ENCODE data around the gene ZNF345. TPM values are rescaled to one million over a fixed set of nuclear protein-coding genes. Genes with fewer than 3 reads are reported as not detected.

The ZNF345 gene
- total RNA-seq = 1.6 and 4.7 TPM in 2 replicates

DNA sequence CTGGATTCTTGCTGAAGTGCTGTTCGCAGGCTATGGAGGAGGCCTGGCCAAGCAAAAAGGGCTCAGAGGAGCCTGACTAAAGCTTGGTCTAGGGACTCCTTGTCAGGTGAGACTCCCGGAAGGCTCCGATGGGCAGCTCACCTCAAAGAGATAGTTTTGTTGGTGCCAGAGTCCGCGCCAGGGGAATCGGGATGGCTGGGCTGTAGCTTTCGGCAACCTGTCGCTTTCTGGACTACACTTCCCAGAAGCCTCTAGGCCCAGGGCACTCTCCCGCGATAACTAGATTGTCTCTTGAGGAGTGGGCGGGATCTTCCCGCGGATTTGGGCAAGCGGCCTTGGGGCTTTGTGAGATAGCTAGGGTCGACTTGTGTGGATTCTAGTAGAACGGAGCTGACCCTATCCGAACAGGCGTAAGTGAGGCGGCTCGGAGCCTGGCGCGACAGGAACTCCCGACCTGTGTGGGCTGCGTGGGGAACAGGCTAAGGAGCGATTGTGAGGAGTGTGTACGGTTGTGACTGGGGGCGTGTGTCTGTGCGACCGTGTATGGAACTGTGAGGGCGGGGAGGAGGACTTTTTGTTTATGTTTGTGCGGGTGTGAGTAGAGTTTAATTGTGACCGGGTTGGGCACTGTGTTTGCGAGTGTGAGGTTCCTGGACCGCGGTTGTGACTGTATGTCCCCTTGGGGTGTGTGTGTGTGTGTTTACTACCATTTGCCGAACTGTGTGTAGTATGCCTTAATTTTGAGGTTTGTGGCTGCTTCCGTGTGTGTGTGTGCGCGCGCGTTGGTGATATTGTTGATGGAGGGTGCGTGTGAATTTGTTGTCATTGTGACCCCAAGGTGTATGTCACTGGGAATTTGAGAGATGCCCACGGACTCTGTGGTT is at the start of gene ZNF345:
Gene ZNF345, plus strand, starts transcription at position 318 of the 884 bp plus-strand sequence. CDS start 25,955 bp downstream, outside the sequence.

DNA sequence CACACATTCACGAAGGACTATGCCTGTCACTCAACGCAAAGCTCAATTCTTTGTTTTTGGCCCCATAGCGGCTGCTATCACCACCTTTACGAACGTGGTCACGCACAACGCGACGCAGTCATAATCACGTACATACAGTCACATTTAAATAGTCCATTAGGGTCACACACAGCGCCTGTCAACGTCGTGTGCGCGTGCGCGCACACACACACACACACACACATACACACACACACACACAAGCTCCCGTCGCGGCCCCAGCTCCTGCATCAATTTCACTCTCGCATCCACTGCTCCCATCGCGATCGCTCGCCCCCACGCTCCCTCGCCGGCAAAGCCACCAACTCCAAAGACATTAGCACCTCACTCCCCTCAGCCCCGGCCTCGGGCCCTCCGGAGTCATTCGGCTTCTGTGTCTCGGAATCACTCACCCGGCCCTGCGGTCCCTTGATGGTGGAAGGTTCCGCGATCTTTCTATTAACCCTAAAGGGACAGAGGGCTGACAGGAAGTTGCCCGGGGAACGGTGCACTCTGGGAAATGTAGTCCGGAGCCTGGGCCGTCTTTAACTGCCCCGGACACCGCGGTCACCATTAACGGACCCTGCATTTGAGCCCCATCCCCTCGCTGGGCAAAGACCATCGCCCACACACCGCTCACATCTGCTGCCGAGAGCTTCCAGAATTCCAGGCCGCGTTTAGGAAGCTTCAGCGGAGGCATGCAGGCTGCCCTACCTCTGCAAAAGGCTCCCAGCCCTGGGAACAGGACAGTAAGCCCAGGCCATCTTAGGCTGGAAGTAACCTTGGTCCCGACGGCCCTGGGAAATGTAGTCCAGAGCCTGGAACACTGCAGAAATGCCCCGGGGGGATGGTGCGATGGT is 12.5 kb upstream of the ZNF345 start, which contains the start of gene ZNF790:
Gene ZNF790, minus strand, starts transcription at position 482 of the 878 bp plus-strand sequence. CDS start 12,768 bp downstream, outside the sequence.

DNA sequence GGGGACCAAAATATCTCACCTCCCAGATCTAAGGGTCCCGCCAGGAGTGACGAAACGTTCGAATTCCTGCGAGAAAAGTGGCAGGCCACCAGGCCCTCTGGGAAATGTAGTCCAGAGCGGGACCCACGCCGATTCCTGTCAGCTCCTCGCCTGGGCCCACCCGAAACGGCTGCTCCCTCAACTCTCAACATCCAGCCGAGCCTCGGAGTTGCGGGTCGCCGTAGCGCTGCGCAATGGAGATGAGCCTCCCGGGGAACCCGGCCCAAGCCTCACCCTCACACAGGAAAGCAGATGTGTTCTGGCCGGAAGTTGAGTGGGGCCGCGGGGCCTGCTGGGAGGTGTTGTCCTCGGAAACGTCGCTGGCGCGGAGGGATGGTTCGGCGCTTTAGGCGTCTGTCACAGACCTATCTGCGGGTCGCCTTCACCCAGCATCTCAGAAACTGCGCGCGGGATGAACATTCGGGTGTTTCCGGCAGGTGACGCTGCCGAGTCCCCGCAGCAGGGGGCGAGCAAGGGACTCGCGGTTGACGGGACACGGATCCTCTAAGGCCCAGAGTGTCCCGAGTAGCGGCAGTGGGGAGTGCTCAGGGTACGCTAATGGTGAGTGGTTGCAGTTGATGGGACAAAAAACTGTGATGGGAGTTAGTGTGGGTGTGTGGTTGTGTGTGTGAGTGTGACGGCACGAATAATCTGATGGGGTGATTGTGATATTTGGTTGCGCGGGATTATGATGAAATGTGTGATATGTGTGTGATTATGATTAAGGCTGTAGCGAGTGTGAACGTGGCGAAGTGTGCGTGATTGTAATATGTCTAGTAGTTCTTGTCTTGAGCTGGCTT is 65.5 kb downstream of the ZNF345 start, which contains the start of the genes ZNF568 and ZNF829:
Gene ZNF568, plus strand, starts transcription at position 341 of the 839 bp plus-strand sequence. CDS start 6,439 bp downstream, outside the sequence.
Gene ZNF829, minus strand, starts transcription at position 300 of the 839 bp plus-strand sequence. CDS start 1,124 bp downstream, outside the sequence.

Other genes with a start within 250 kb of the ZNF345 start
- 4.5 and 8.3 TPM in 2 replicates for gene ZNF382, start 245.6 kb upstream of the ZNF345 start, total RNA-seq
- 2.1 and 4.0 TPM in 2 replicates for gene ZNF461, start 184.0 kb upstream of the ZNF345 start, total RNA-seq
- gene ZNF567, start 163.3 kb upstream of the ZNF345 start, total RNA-seq = 4.9 and 12.5 TPM in 2 replicates
- 2.3 and 2.8 TPM in 2 replicates for gene ZNF850, start 78.1 kb upstream of the ZNF345 start, total RNA-seq
- gene ZNF790, start 12.5 kb upstream of the ZNF345 start, total RNA-seq = 2.9 and 6.3 TPM in 2 replicates
- 2.0 and 4.7 TPM in 2 replicates for gene ZNF829, start 65.4 kb downstream of the ZNF345 start, total RNA-seq
- 6.3 and 9.1 TPM in 2 replicates for gene ZNF568, start 65.5 kb downstream of the ZNF345 start, total RNA-seq
- 3.1 and 7.5 TPM in 2 replicates for gene ZNF420, start 227.6 kb downstream of the ZNF345 start, total RNA-seq

Measured in cardiac atrium fibroblast (primary cell).